OCI-LY1 (cell line): ENCODE measurements around the gene CLEC10A.

ENCODE experiments used
- H2AFZ ChIP-seq: fragments of 200-600 bp; sonication (generic), shearing (Covaris generic); 2 replicates; pipeline ENCODE4 v1.6.0; 2014; ENCODE audit warnings: antibody characterized with exemption, mild to moderate bottlenecking, low read length
- H3F3A ChIP-seq: fragments of 200-600 bp; sonication (generic), shearing (Covaris generic); 2 replicates; pipeline ENCODE4 v1.6.0; 2014; ENCODE audit warnings: mild to moderate bottlenecking, antibody characterized with exemption, low read length, moderate library complexity; ENCODE audit not compliant: insufficient read depth
- H3K27ac ChIP-seq: fragments of 200-600 bp; sonication (generic); 2 replicates; pipeline ENCODE4 v1.5.1; 2014; ENCODE audit warnings: low read length, mixed run types, mild to moderate bottlenecking, low read depth; ENCODE audit not compliant: poor library complexity, severe bottlenecking
- H3K27me3 ChIP-seq: fragments of 200-600 bp; sonication (generic); 2 replicates; pipeline ENCODE4 v1.6.0; 2014; ENCODE audit warnings: antibody characterized with exemption, mild to moderate bottlenecking, low read length, moderate library complexity; ENCODE audit not compliant: insufficient read depth
- H3K36me3 ChIP-seq: fragments of 200-600 bp; sonication (generic); 2 replicates; pipeline ENCODE4 v1.6.1; 2014; ENCODE audit warnings: mild to moderate bottlenecking, antibody characterized with exemption, low read length, moderate library complexity, mixed read lengths; ENCODE audit not compliant: insufficient read depth
- H3K4me1 ChIP-seq: fragments of 200-600 bp; sonication (generic); 2 replicates; pipeline ENCODE4 v1.5.1; 2014; ENCODE audit warnings: mild to moderate bottlenecking, low read length, moderate library complexity; ENCODE audit not compliant: insufficient read depth, severe bottlenecking
- H3K4me2 ChIP-seq: fragments of 200-600 bp; sonication (generic), shearing (Covaris generic); 2 replicates; pipeline ENCODE4 v1.6.1; 2014; ENCODE audit warnings: low read length
- H3K4me3 ChIP-seq: fragments of 200-600 bp; sonication (generic); 2 replicates; pipeline ENCODE4 v1.5.1; 2014; ENCODE audit warnings: low read length, low read depth, mild to moderate bottlenecking, mixed read lengths; ENCODE audit not compliant: poor library complexity, severe bottlenecking
- H3K79me2 ChIP-seq: fragments of 200-600 bp; shearing (Covaris generic); 2 replicates; pipeline ENCODE4 v1.6.1; 2016; ENCODE audit warnings: mixed run types, low read length, mixed read lengths; ENCODE audit not compliant: insufficient read depth
- H3K9ac ChIP-seq: fragments of 200-600 bp; sonication (generic), shearing (Covaris generic); 2 replicates; pipeline ENCODE4 v1.6.1; 2014; ENCODE audit warnings: mild to moderate bottlenecking, low read length, mixed read lengths
- H3K9me2 ChIP-seq: fragments of 200-600 bp; sonication (generic), shearing (Covaris generic); 2 replicates; pipeline ENCODE4 v1.6.1; 2014; ENCODE audit warnings: low read depth, mild to moderate bottlenecking, low read length, mixed read lengths
- H3K9me3 ChIP-seq: fragments of 200-600 bp; shearing (Covaris generic); 2 replicates; pipeline ENCODE4 v1.6.1; 2014; ENCODE audit warnings: low read length, mixed read lengths
- H4K20me1 ChIP-seq: fragments of 200-600 bp; sonication (generic), shearing (Covaris generic); 2 replicates; pipeline ENCODE4 v1.6.0; 2016; ENCODE audit warnings: mild to moderate bottlenecking, low read length; ENCODE audit not compliant: insufficient read depth
- EZH2 ChIP-seq: fragments of 200-600 bp; sonication (generic), shearing (Covaris generic); IDR thresholded peaks from 2 replicates; pipeline ENCODE4 v1.8.0; 2017; ENCODE audit warnings: borderline replicate concordance, mixed run types, mild to moderate bottlenecking, antibody characterized with exemption, low read length, moderate library complexity, mixed read lengths
- TF ChIP-seq, protein P1 (sequence below): fragments of 200-600 bp; sonication (generic), shearing (Covaris generic); IDR thresholded peaks from 2 replicates; pipeline ENCODE4 v1.5.1; 2017; ENCODE audit warnings: mild to moderate bottlenecking, antibody characterized with exemption, low read length, moderate library complexity, mixed read lengths

The CLEC10A gene

GRCh38 chr17:7111784-7112509 is 31.9 kb upstream of the CLEC10A start:
- TF ChIP-seq, protein P1, sequence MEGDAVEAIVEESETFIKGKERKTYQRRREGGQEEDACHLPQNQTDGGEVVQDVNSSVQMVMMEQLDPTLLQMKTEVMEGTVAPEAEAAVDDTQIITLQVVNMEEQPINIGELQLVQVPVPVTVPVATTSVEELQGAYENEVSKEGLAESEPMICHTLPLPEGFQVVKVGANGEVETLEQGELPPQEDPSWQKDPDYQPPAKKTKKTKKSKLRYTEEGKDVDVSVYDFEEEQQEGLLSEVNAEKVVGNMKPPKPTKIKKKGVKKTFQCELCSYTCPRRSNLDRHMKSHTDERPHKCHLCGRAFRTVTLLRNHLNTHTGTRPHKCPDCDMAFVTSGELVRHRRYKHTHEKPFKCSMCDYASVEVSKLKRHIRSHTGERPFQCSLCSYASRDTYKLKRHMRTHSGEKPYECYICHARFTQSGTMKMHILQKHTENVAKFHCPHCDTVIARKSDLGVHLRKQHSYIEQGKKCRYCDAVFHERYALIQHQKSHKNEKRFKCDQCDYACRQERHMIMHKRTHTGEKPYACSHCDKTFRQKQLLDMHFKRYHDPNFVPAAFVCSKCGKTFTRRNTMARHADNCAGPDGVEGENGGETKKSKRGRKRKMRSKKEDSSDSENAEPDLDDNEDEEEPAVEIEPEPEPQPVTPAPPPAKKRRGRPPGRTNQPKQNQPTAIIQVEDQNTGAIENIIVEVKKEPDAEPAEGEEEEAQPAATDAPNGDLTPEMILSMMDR, result no peak
- TF ChIP-seq EZH2, result no peak
- no peaks in the 10 kb centered on the region for H3K4me1 ChIP-seq
- H3K27me3 ChIP-seq, result no peaks in the 10 kb centered on the region; the same call in 1 of the 2 replicates
- H3K9me2 ChIP-seq, result no peaks in the 10 kb centered on the region
- H3K9ac ChIP-seq, result no peak overlapping the region
- H3F3A ChIP-seq, result no peaks in the 10 kb centered on the region
- no peak overlapping the region for H2AFZ ChIP-seq
- H3K4me2 ChIP-seq, result no peak overlapping the region
- H3K9me3 ChIP-seq, result no peaks in the 10 kb centered on the region
- no peak overlapping the region for H3K27ac ChIP-seq
- no peaks in the 10 kb centered on the region for H3K79me2 ChIP-seq
- no peak overlapping the region for H3K4me3 ChIP-seq
- no peaks in the 10 kb centered on the region for H3K36me3 ChIP-seq
- H4K20me1 ChIP-seq, result no peaks in the 10 kb centered on the region

GRCh38 chr17:7110617-7111306 is 30.7 kb upstream of the CLEC10A start:
- no peak overlapping the region for H3K27ac ChIP-seq
- H3K9ac ChIP-seq, result no peak overlapping the region
- no peak overlapping the region for H3K4me3 ChIP-seq
- no peaks in the 10 kb centered on the region for H3K36me3 ChIP-seq
- TF ChIP-seq EZH2, result no peak
- TF ChIP-seq, protein P1, result no peak
- no peaks in the 10 kb centered on the region for H3K9me2 ChIP-seq
- H3K9me3 ChIP-seq, result no peaks in the 10 kb centered on the region
- no peaks in the 10 kb centered on the region for H3F3A ChIP-seq
- H3K27me3 ChIP-seq, result no peaks in the 10 kb centered on the region; the same call in 1 of the 2 replicates
- no peak overlapping the region for H3K4me2 ChIP-seq
- no peaks in the 10 kb centered on the region for H3K4me1 ChIP-seq
- H3K79me2 ChIP-seq, result no peaks in the 10 kb centered on the region
- H2AFZ ChIP-seq, result no peak overlapping the region
- H4K20me1 ChIP-seq, result no peaks in the 10 kb centered on the region

DNA sequence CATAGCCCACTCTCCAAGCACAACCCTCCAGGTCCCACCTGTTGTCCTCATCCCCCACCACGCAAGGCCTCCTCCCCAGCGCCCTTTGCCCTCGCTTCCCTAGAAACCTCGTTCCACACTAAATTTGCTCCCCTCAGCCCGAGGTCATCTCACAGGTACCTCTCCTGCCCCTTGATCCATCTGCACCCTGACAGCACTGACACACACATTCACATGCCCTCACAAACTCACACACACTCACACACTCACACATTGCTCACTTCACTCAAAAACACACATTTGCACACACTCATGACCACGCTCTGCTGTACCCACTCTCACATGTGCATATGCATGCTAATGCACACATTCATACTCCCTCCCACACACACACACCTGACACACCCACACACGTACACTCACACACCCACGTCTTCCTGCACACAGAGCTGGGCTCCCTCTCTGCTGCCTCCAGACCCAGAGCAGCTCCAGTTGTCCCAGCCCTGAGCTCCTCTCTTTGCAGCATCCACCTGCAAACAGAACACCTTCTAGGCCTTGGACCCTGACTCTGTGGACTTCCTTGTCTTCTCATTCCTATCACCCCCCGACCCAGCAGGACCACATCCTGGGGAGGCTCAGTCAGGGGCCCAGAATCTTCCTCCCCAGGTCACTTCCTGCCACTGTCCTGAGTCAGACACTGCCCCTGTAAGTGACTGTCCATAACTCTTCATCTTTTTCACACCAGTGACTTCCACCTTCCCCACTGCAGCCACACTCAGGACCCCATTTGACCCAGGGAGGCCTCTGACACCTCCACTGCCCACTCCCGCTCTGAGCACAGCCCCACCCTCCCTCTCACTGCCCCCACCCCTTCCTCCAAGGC is 29.6 kb upstream of the CLEC10A start:
- Histone ChIP-seq H3K27ac (no peak overlapping the region), H3K9me3 (no peaks in the 10 kb centered on the region), H3K4me3 (no peak overlapping the region), H3K36me3 (no peaks in the 10 kb centered on the region), H3K79me2 (no peaks in the 10 kb centered on the region), H4K20me1 (no peaks in the 10 kb centered on the region), H3K4me1 (no peaks in the 10 kb centered on the region), H3K9me2 (no peaks in the 10 kb centered on the region), H3F3A (no peaks in the 10 kb centered on the region), H3K9ac (no peak overlapping the region), H2AFZ (no peak overlapping the region), H3K27me3 (no peaks in the 10 kb centered on the region; the same call in 1 of the 2 replicates), H3K4me2 (no peak overlapping the region)
- TF ChIP-seq EZH2, result no peak
- TF ChIP-seq, protein P1, result no peak
